Upper lobe of left lung (tissue), 6 donors: ENCODE measurements around the gene KCNJ10. TPM values are rescaled to one million over a fixed set of nuclear protein-coding genes. Genes with fewer than 3 reads are reported as not detected.

Experiments
- ATAC-seq, 2 donors: fragments of 200-7000 bp; cut with Tn5 transposase; one replicate each; pipeline ENCODE4 v1.9.1; 2022; ENCODE audit warnings: mild to moderate bottlenecking in 2 of 2, moderate library complexity in 2 of 2; ENCODE audit not compliant: low FRiP score in 2 of 2
- DNase-seq, 2 donors: peaks; one replicate each; pipeline ENCODE4 v3.0.0-alpha.2; 2019 to 2020
- H3K27ac ChIP-seq, 4 donors: fragments of 200-600 bp; sonication (generic); one replicate each; pipeline ENCODE4 v1.5.1; 2016 to 2019
- H3K27me3 ChIP-seq, 4 donors: fragments of 200-600 bp; sonication (generic); one replicate each; pipeline ENCODE4 v1.5.1; 2017 to 2019
- H3K36me3 ChIP-seq, 4 donors: fragments of 200-600 bp; sonication (generic); one replicate each; pipeline ENCODE4 v1.5.1; 2016 to 2019
- H3K4me1 ChIP-seq, 4 donors: fragments of 200-600 bp; sonication (generic); one replicate each; pipeline ENCODE4 v1.5.1; 2018 to 2019
- H3K4me3 ChIP-seq, 4 donors: fragments of 200-600 bp; sonication (generic); one replicate each; pipeline ENCODE4 v1.5.1; 2017 to 2019; ENCODE audit warnings: mild to moderate bottlenecking in 2 of 4, moderate library complexity in 1 of 4
- H3K9me3 ChIP-seq, 4 donors: fragments of 200-600 bp; sonication (generic); one replicate each; pipeline ENCODE4 v1.5.1; 2018 to 2019
- EP300 ChIP-seq, 4 donors: sonication (generic); formaldehyde crosslinking; IDR thresholded peaks; one replicate each; pipeline ENCODE4 v1.5.1; 2017; ENCODE audit warnings: antibody characterized with exemption in 4 of 4, control low read depth in 2 of 4
- POLR2A ChIP-seq, 4 donors: fragments of 450-650 bp; IDR thresholded peaks; one replicate each; pipeline ENCODE4 v1.5.1; 2016 to 2017; ENCODE audit warnings: antibody characterized with exemption in 4 of 4, mild to moderate bottlenecking in 2 of 4
- POLR2AphosphoS5 ChIP-seq, 2 donors: sonication (generic); formaldehyde crosslinking; IDR thresholded peaks; one replicate each; pipeline ENCODE4 v1.5.1; 2017; ENCODE audit warnings: antibody characterized with exemption in 2 of 2
- WGBS, 2 donors: methylation state at CpG; one replicate each; pipeline ENCODE4 v1.1.5; 2017 to 2018; 5-methylcytosine and 5-hydroxymethylcytosine counted together
- total RNA-seq, 6 donors: library from RNA; depleted of rRNA in 4 of 6; stranded (reverse); fragments of >200 nt in 4 of 6; gene quantifications; one replicate each; pipeline versions ENCODE4 v1.1.0 to v1.2.1, GENCODE V29; 2016 to 2021
- TF ChIP-seq, protein P1 (sequence below), 6 experiments: fragments of 450-650 bp in 4 of 6; fragments of 200-600 bp in 2 of 6; sonication (generic) in 2 of 6; IDR thresholded peaks; one replicate each; pipeline ENCODE4 v1.5.1; 2016 to 2019; ENCODE audit warnings: antibody characterized with exemption in 6 of 6
- donor health status: DM: no; HTN: no; CAD: no; lungs with moderate emphysema.
- donor health status: DM: no; HTN: yes; CAD: no; lungs with severe emphysema.

KCNJ10 gene
- total RNA-seq, 6 donors from 2014 or later: 0.11 TPM; not detected in 5

DNA sequence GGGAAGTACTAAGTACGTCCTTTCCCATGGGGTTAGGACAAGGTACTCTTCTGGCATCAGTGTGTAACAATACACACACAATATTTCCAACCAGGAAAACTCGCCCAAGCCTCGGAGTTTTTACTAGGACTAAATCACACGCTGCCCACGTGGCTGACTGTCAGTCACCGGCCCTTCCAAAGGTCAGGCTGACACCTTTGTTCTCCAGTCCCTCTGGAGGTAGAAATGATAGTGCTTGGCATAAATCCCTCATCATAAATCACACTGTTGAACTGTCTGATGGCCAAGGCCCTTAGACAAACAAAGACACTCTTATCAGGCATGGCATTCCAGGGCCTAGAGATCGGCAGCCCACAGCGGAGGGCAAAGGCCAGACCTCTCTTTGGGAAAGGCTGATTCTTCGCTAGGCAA, 99.0 kb downstream of the KCNJ10 start:
- WGBS, 2 donors: 57 to 64% methylated on average over 8 to 9 of the region's 9 CpGs
- Histone ChIP-seq H3K9me3 (no peaks in the 10 kb centered on the region), H3K4me3 (no peak overlapping the region), H3K27ac (no peak overlapping the region), H3K36me3 (no peaks in the 10 kb centered on the region), H3K27me3 (no peaks in the 10 kb centered on the region), H3K4me1 (no peaks in the 10 kb centered on the region)
- DNase-seq (no peak), ATAC-seq (no peak)
- TF ChIP-seq, protein P1, sequence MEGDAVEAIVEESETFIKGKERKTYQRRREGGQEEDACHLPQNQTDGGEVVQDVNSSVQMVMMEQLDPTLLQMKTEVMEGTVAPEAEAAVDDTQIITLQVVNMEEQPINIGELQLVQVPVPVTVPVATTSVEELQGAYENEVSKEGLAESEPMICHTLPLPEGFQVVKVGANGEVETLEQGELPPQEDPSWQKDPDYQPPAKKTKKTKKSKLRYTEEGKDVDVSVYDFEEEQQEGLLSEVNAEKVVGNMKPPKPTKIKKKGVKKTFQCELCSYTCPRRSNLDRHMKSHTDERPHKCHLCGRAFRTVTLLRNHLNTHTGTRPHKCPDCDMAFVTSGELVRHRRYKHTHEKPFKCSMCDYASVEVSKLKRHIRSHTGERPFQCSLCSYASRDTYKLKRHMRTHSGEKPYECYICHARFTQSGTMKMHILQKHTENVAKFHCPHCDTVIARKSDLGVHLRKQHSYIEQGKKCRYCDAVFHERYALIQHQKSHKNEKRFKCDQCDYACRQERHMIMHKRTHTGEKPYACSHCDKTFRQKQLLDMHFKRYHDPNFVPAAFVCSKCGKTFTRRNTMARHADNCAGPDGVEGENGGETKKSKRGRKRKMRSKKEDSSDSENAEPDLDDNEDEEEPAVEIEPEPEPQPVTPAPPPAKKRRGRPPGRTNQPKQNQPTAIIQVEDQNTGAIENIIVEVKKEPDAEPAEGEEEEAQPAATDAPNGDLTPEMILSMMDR (IDR thresholded peaks at IDR 0.05): no peak
- no peak for TF ChIP-seq POLR2AphosphoS5 (IDR thresholded peaks at IDR 0.05)
- no peak for TF ChIP-seq POLR2A (IDR thresholded peaks at IDR 0.05)
- no peak for TF ChIP-seq EP300 (IDR thresholded peaks at IDR 0.05)

DNA sequence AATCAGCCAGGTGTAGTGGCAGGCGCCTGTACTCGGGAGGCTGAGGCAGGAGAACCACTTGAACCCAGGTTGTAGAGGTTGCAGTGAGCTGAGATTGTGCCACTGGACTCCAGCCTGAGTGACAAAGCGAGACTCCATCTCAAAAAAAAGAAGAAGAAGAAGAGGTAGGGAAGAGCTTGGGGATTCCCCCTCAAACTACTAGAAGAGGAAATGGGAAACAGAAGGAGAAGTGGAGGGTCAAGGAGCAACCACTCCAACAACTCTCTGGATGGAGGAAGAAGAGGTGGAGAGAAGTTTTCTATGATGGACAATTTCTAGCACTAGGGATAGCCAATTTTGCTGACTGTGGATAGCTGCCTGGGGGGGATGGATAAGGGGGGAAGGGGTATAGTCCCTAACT, 101.1 kb downstream of the KCNJ10 start:
- H3K27ac ChIP-seq: no peak overlapping the region
- WGBS, 2 donors: 89 to 95% methylated on average over 3 of the region's 3 CpGs
- H3K4me3 ChIP-seq: no peak overlapping the region
- DNase-seq (no peak), ATAC-seq (no peak)
- H3K4me1 ChIP-seq: no peaks in the 10 kb centered on the region
- TF ChIP-seq, protein P1 (IDR thresholded peaks at IDR 0.05): no peak
- H3K36me3 ChIP-seq: no peaks in the 10 kb centered on the region
- H3K9me3 ChIP-seq: no peaks in the 10 kb centered on the region
- no peaks in the 10 kb centered on the region for H3K27me3 ChIP-seq

DNA sequence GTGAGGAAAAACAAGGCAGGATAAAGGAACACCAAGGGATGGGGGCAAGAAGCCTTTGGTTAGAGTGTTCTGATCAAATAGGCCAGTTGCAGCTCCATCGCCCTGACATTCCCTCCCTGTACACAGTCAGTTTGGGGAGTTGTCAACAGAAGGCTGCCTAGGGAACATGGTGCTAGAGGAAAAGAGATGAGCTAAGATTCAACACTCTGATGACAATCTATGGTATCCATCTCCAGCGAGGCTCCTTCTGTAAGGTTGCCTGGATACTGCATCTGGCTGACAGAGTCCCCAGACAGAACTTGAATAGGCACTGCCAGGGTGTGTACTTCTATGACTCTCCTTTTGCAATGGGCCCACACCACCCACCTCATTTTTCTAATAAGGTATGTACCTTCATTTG, 104.7 kb downstream of the KCNJ10 start:
- Histone ChIP-seq H3K27ac (no peak overlapping the region), H3K36me3 (no peaks in the 10 kb centered on the region), H3K9me3 (no peaks in the 10 kb centered on the region), H3K27me3 (no peaks in the 10 kb centered on the region), H3K4me3 (no peak overlapping the region), H3K4me1 (no peaks in the 10 kb centered on the region)
- ATAC-seq (no peak), DNase-seq (no peak)
- 89 to 92% methylated on average over 2 of the region's 2 CpGs for WGBS, 2 donors
- TF ChIP-seq POLR2AphosphoS5 (IDR thresholded peaks at IDR 0.05) (no peak), POLR2A (IDR thresholded peaks at IDR 0.05) (no peak), EP300 (IDR thresholded peaks at IDR 0.05) (no peak)
- TF ChIP-seq, protein P1 (IDR thresholded peaks at IDR 0.05): no peak

DNA sequence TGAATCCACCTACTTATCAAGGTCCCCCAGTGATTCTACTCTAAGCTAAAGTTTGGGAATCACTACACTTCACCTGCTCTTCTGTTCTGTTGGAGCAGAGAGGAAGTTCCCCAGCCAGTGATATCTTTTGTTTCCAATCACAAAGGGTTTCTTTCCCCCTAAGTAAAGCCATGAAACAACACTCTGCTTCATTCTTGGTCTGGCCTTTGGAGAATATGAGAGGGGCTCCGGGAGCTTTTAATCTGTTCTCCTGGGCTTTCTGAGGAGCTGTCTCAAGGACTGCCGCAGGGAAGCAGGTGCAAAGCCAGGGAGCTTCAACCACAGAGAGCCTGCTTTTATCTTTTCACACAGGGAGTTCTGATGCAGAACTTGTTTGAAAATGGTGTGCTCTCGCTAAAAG, 105.8 kb downstream of the KCNJ10 start:
- Histone ChIP-seq H3K36me3 (no peaks in the 10 kb centered on the region), H3K27ac (no peak overlapping the region), H3K4me3 (no peak overlapping the region), H3K27me3 (no peaks in the 10 kb centered on the region), H3K9me3 (no peaks in the 10 kb centered on the region), H3K4me1 (no peaks in the 10 kb centered on the region)
- ATAC-seq (no peak), DNase-seq (no peak)
- TF ChIP-seq, protein P1 (IDR thresholded peaks at IDR 0.05): no peak
- TF ChIP-seq POLR2AphosphoS5 (IDR thresholded peaks at IDR 0.05) (no peak), POLR2A (IDR thresholded peaks at IDR 0.05) (no peak), EP300 (IDR thresholded peaks at IDR 0.05) (no peak)
- WGBS, 2 donors: 67 to 76% methylated on average over 3 of the region's 3 CpGs

DNA sequence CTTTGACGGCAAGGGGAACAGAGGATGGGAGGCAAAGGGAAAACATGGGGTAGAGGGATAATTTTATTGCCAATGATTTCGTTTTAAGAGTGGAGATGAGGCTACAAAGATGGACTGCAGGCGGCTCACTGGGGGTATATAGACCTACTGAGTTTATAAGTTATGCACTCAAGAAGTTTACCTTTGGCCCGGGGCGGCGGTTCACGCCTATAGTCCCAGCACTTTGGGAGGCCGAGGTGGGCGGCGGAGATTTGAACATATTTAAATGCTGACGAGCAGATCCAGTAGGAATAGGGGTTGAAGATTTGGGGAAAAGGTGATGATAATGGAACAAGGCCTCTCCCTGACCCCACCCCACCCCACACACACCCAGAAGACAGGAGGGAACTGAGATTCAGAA, 107.8 kb downstream of the KCNJ10 start:
- 92 to 93% methylated on average over 11 of the region's 11 CpGs for WGBS, 2 donors
- TF ChIP-seq, protein P1 (IDR thresholded peaks at IDR 0.05): no peak
- TF ChIP-seq POLR2AphosphoS5 (IDR thresholded peaks at IDR 0.05) (no peak), EP300 (IDR thresholded peaks at IDR 0.05) (no peak), POLR2A (IDR thresholded peaks at IDR 0.05) (no peak)
- no peaks in the 10 kb centered on the region for H3K27me3 ChIP-seq
- H3K36me3 ChIP-seq: no peaks in the 10 kb centered on the region
- H3K27ac ChIP-seq: no peak overlapping the region
- H3K4me1 ChIP-seq: no peaks in the 10 kb centered on the region
- no peak for DNase-seq
- no peak for ATAC-seq
- no peak overlapping the region for H3K4me3 ChIP-seq
- H3K9me3 ChIP-seq: no peaks in the 10 kb centered on the region
